Neuronal stem cell (in vitro differentiated cells): Measurements from ENCODE around the gene ADORA3.

Experiments
- DNase-seq: peaks from one replicate; pipeline ENCODE4 v3.0.0-alpha.2; 2013; ENCODE audit warnings: low spot score
- H2AFZ ChIP-seq: one replicate; pipeline ENCODE4 v1.6.1; 2013; ENCODE audit warnings: mild to moderate bottlenecking, low read length, inconsistent platforms
- H2AK5ac ChIP-seq: 2 replicates; pipeline ENCODE4 v1.6.1; 2013; ENCODE audit warnings: low read depth, mild to moderate bottlenecking, inconsistent platforms, low read length, moderate library complexity, mixed read lengths
- H2BK120ac ChIP-seq: 2 replicates; pipeline ENCODE4 v1.6.1; 2013; ENCODE audit warnings: low read depth, mild to moderate bottlenecking, inconsistent platforms, low read length, moderate library complexity, mixed read lengths
- H2BK12ac ChIP-seq: one replicate; pipeline ENCODE4 v1.6.1; 2013; ENCODE audit warnings: low read length, inconsistent platforms
- H2BK15ac ChIP-seq: 2 replicates; pipeline ENCODE4 v1.6.1; 2013; ENCODE audit warnings: mild to moderate bottlenecking, low read length, inconsistent platforms, mixed read lengths
- H2BK5ac ChIP-seq: one replicate; pipeline ENCODE4 v1.6.1; 2013; ENCODE audit warnings: inconsistent platforms, mild to moderate bottlenecking, low read length, moderate library complexity
- H3K14ac ChIP-seq: one replicate; pipeline ENCODE4 v1.6.1; 2013; ENCODE audit warnings: low read length, inconsistent platforms
- H3K18ac ChIP-seq: 2 replicates; pipeline ENCODE4 v1.6.1; 2013; ENCODE audit warnings: low read length, inconsistent platforms
- H3K23ac ChIP-seq: 2 replicates; pipeline ENCODE4 v1.6.1; 2013; ENCODE audit warnings: low read depth, mild to moderate bottlenecking, mixed read lengths, low read length, inconsistent platforms; ENCODE audit not compliant: poor library complexity
- H3K27ac ChIP-seq: replicated peaks from 3 replicates; pipeline ENCODE4 v1.5.1; 2013; ENCODE audit warnings: low read length, inconsistent platforms
- H3K27me3 ChIP-seq, 3 experiments: 2 replicates each; pipeline ENCODE4 v1.6.1; 2013; ENCODE audit warnings: low read length in 3 of 3, mild to moderate bottlenecking in 2 of 3, inconsistent platforms in 1 of 3, low read depth in 1 of 3, mixed read lengths in 1 of 3, moderate library complexity in 1 of 3; ENCODE audit not compliant: control insufficient read depth in 3 of 3, insufficient read depth in 3 of 3
- H3K36me3 ChIP-seq, 2 donors: replicated peaks in 1 of 2; 2 replicates each; pipeline ENCODE4 v1.6.1; 2013; ENCODE audit warnings: low read length in 2 of 2; ENCODE audit not compliant: control insufficient read depth in 2 of 2, insufficient read depth in 2 of 2
- H3K4ac ChIP-seq: 2 replicates; pipeline ENCODE4 v1.6.1; 2013; ENCODE audit warnings: inconsistent platforms, mild to moderate bottlenecking, low read length, moderate library complexity
- H3K4me1 ChIP-seq, 2 donors: 1 replicate in 1 of 2; 2 replicates in 1 of 2; pipeline ENCODE4 v1.6.1; 2013; ENCODE audit warnings: low read length in 2 of 2, low read depth in 1 of 2; ENCODE audit not compliant: control insufficient read depth in 2 of 2, insufficient read depth in 1 of 2
- H3K4me2 ChIP-seq: one replicate; pipeline ENCODE4 v1.6.1; 2013; ENCODE audit warnings: mild to moderate bottlenecking, low read length, inconsistent platforms; ENCODE audit not compliant: insufficient read depth, poor library complexity, severe bottlenecking
- H3K4me3 ChIP-seq, 2 donors: 2 replicates each; pipeline ENCODE4 v1.5.1; 2013; ENCODE audit warnings: low read length in 2 of 2, mild to moderate bottlenecking in 2 of 2, inconsistent platforms in 1 of 2, moderate library complexity in 1 of 2
- H3K79me1 ChIP-seq: one replicate; pipeline ENCODE4 v1.6.1; 2013; ENCODE audit warnings: low read depth, mild to moderate bottlenecking, inconsistent platforms, low read length, moderate library complexity
- H3K9ac ChIP-seq: one replicate; pipeline ENCODE4 v1.6.1; 2013; ENCODE audit warnings: mild to moderate bottlenecking, low read depth, low read length, inconsistent platforms; ENCODE audit not compliant: poor library complexity
- H3K9me3 ChIP-seq, 2 donors: replicated peaks in 1 of 2; 2 replicates each; pipeline versions ENCODE3 to v1.6.1; 2013; ENCODE audit warnings: low read length in 2 of 2, mild to moderate bottlenecking in 2 of 2, inconsistent platforms in 1 of 2, low read depth in 1 of 2, mixed read lengths in 1 of 2, moderate library complexity in 1 of 2; ENCODE audit not compliant: control insufficient read depth in 2 of 2, insufficient read depth in 1 of 2
- H4K8ac ChIP-seq: one replicate; pipeline ENCODE4 v1.6.1; 2013; ENCODE audit warnings: low read depth, mild to moderate bottlenecking, inconsistent platforms, low read length, moderate library complexity
- H4K91ac ChIP-seq: one replicate; pipeline ENCODE4 v1.6.1; 2013; ENCODE audit warnings: low read length, low read depth, mild to moderate bottlenecking, inconsistent platforms; ENCODE audit not compliant: poor library complexity
- WGBS, 2 donors: extraction: QIAGEN DNeasy Blood & Tissue Kit; methylation state at CpG; one replicate each; pipeline ENCODE4 v1.1.7; 2013; ENCODE audit warnings: missing lambda C conversion rate in 2 of 2, mixed read lengths in 1 of 2; ENCODE audit not compliant: insufficient read length in 2 of 2, insufficient replicate concordance in 1 of 2; ENCODE audit errors: extremely low coverage in 2 of 2; 5-methylcytosine and 5-hydroxymethylcytosine counted together

ADORA3 gene

GRCh38 chr1:111476761-111477309 lies 26.6 kb downstream of the ADORA3 start:
- H2BK15ac ChIP-seq, result no peak overlapping the region
- H2BK5ac ChIP-seq, result no peak overlapping the region
- DNase-seq, result no peak
- no peaks in the 10 kb centered on the region for H3K36me3 ChIP-seq
- no peaks in the 10 kb centered on the region for H3K4me1 ChIP-seq
- H3K9me3 ChIP-seq, result no peaks in the 10 kb centered on the region
- no peak overlapping the region for H3K4me3 ChIP-seq
- no peak overlapping the region for H3K4ac ChIP-seq
- H3K79me1 ChIP-seq, result no peaks in the 10 kb centered on the region
- no peak overlapping the region for H4K8ac ChIP-seq
- no peak overlapping the region for H2BK120ac ChIP-seq
- no peak overlapping the region for H3K23ac ChIP-seq
- no peaks in the 10 kb centered on the region for H3K27me3 ChIP-seq
- H2BK12ac ChIP-seq, result no peak overlapping the region
- no peak overlapping the region for H2AFZ ChIP-seq
- no peak overlapping the region for H3K4me2 ChIP-seq
- no peak overlapping the region for H3K9ac ChIP-seq
- H3K14ac ChIP-seq, result no peak overlapping the region
- no peak overlapping the region for H4K91ac ChIP-seq
- WGBS, 2 donors, result no CpG with 5 or more reads among the region's 2 CpGs
- no peak overlapping the region for H2AK5ac ChIP-seq
- no peak overlapping the region for H3K27ac ChIP-seq
- H3K18ac ChIP-seq, result no peak overlapping the region

- no peak overlapping the region for H2AK5ac ChIP-seq
- H2BK5ac ChIP-seq, result no peak overlapping the region
- no peak overlapping the region for H3K23ac ChIP-seq
- H3K79me1 ChIP-seq, result no peaks in the 10 kb centered on the region
- no peak overlapping the region for H2BK15ac ChIP-seq
- H3K4ac ChIP-seq, result no peak overlapping the region
- no peaks in the 10 kb centered on the region for H3K9me3 ChIP-seq
- no peak overlapping the region for H3K4me2 ChIP-seq
- no peak overlapping the region for H2BK12ac ChIP-seq
- no peak overlapping the region for H3K14ac ChIP-seq
- no peaks in the 10 kb centered on the region for H3K36me3 ChIP-seq
- no peak overlapping the region for H4K91ac ChIP-seq
- H2AFZ ChIP-seq, result no peak overlapping the region
- H3K27me3 ChIP-seq, result no peaks in the 10 kb centered on the region
- H3K9ac ChIP-seq, result no peak overlapping the region
- H4K8ac ChIP-seq, result no peak overlapping the region
- no peaks in the 10 kb centered on the region for H3K4me1 ChIP-seq
- no peak overlapping the region for H3K27ac ChIP-seq
- no peak overlapping the region for H3K18ac ChIP-seq
- DNase-seq, result no peak
- H2BK120ac ChIP-seq, result no peak overlapping the region
- H3K4me3 ChIP-seq, result no peak overlapping the region
These were observed 27.2 kb downstream of the ADORA3 start for GRCh38 chr1:111476214-111476613.

DNA sequence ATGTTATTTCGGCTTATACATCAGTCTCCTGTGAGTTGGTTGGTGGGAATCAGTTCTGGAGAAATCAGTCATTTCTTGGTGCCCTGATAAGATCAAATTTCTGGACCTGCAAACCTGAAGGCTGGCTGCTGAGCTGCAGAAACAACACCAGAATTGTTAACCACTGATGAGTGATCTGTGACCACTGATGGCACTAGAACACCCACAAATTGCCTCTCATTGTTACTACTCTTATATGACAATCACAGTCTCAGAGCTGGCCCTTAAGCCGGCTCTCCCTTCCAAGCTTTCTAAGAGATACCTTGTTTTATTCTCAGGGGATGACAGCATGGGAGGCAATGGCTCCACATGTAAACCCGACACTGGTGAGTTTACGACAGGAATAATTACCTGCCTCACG lies 27.7 kb downstream of the ADORA3 start:
- no peak for DNase-seq
- Histone ChIP-seq H3K4me1 (no peaks in the 10 kb centered on the region), H4K8ac (no peak overlapping the region), H3K23ac (no peak overlapping the region), H3K4me2 (no peak overlapping the region), H3K36me3 (no peaks in the 10 kb centered on the region), H3K9me3 (no peaks in the 10 kb centered on the region), H2BK5ac (no peak overlapping the region), H3K27ac (no peak overlapping the region), H3K79me1 (no peaks in the 10 kb centered on the region), H3K18ac (no peak overlapping the region), H3K4me3 (no peak overlapping the region), H4K91ac (no peak overlapping the region), H3K27me3 (no peaks in the 10 kb centered on the region), H2AK5ac (no peak overlapping the region), H3K14ac (no peak overlapping the region), H3K4ac (no peak overlapping the region), H2BK15ac (no peak overlapping the region), H2AFZ (no peak overlapping the region), H2BK12ac (no peak overlapping the region), H2BK120ac (no peak overlapping the region), H3K9ac (no peak overlapping the region)
- no CpG with 5 or more reads among the region's 5 CpGs for WGBS, 2 donors

- H3K14ac ChIP-seq, result no peak overlapping the region
- H3K9me3 ChIP-seq, result no peaks in the 10 kb centered on the region
- H3K27ac ChIP-seq, result no peak overlapping the region
- no peak overlapping the region for H2BK15ac ChIP-seq
- H4K91ac ChIP-seq, result no peak overlapping the region
- H3K4me1 ChIP-seq, result no peaks in the 10 kb centered on the region
- H2BK12ac ChIP-seq, result no peak overlapping the region
- H3K79me1 ChIP-seq, result no peaks in the 10 kb centered on the region
- peaks cover under 1 to 7% of the 10 kb centered on the region in 2 donors for H3K36me3 ChIP-seq
- no peak overlapping the region for H3K18ac ChIP-seq
- H2AK5ac ChIP-seq, result no peak overlapping the region
- no peak overlapping the region for H3K4me3 ChIP-seq
- H3K23ac ChIP-seq, result no peak overlapping the region
- H3K4me2 ChIP-seq, result no peak overlapping the region
- H3K9ac ChIP-seq, result no peak overlapping the region
- no peak overlapping the region for H4K8ac ChIP-seq
- no peak overlapping the region for H2BK120ac ChIP-seq
- no peak overlapping the region for H2BK5ac ChIP-seq
- no peak for DNase-seq
- no peak overlapping the region for H3K4ac ChIP-seq
- H2AFZ ChIP-seq, result no peak overlapping the region
- WGBS, 2 donors, result no CpG with 5 or more reads among the region's 4 CpGs
- no peaks in the 10 kb centered on the region for H3K27me3 ChIP-seq
These were observed 28.9 kb downstream of the ADORA3 start for GRCh38 chr1:111474521-111474920.
